CD8-positive, alpha-beta memory T cell (primary cell): ENCODE data around the gene BCO2. TPM values are rescaled to one million over a fixed set of nuclear protein-coding genes. Genes with fewer than 3 reads are reported as not detected.

Experiments
- CTCF ChIA-PET: fragments of 350-600 bp; sonication (Branson Sonifier 250); formaldehyde crosslinking; loops from one replicate; lab custom pipeline; 2021; ENCODE audit warnings: antibody characterized with exemption; lab: Charles Lee
- POLR2A ChIA-PET: fragments of 350-600 bp; sonication (Branson Sonifier 250); formaldehyde crosslinking; loops from one replicate; lab custom pipeline; 2021; ENCODE audit warnings: antibody characterized with exemption; lab: Charles Lee
- DNase-seq, 5 donors: peaks; one replicate each; pipeline versions ENCODE4 v3.0.0 to v3.0.0-alpha.2; 2020 to 2022; ENCODE audit warnings: mixed read lengths in 1 of 5
- H3K27ac ChIP-seq: one replicate; pipeline ENCODE4 v1.7.0; 2013; ENCODE audit warnings: low read depth, mild to moderate bottlenecking, low read length, moderate library complexity
- H3K27me3 ChIP-seq: 2 replicates; pipeline ENCODE4 v1.7.0; 2013; ENCODE audit warnings: low read length, mild to moderate bottlenecking; ENCODE audit not compliant: insufficient read depth, poor library complexity, severe bottlenecking
- H3K36me3 ChIP-seq: 2 replicates; pipeline ENCODE4 v1.7.0; 2013; ENCODE audit warnings: mild to moderate bottlenecking, low read length, moderate library complexity; ENCODE audit not compliant: insufficient read depth
- H3K4me1 ChIP-seq: 2 replicates; pipeline ENCODE4 v1.7.0; 2013; ENCODE audit warnings: mild to moderate bottlenecking, low read length, moderate library complexity; ENCODE audit not compliant: insufficient read depth
- H3K4me3 ChIP-seq: 2 replicates; pipeline ENCODE4 v1.7.0; 2013; ENCODE audit warnings: mild to moderate bottlenecking, low read length
- H3K9me3 ChIP-seq: 2 replicates; pipeline ENCODE4 v1.7.0; 2013; ENCODE audit warnings: mild to moderate bottlenecking, low read length
- H3K27ac Mint-ChIP-seq, 8 donors: one replicate each; pipeline ENCODE4 v1.8.0; 2020 to 2021; ENCODE audit warnings: mixed read lengths in 8 of 8, mild to moderate bottlenecking in 6 of 8, inconsistent platforms in 3 of 8, moderate library complexity in 3 of 8
- H3K27me3 Mint-ChIP-seq, 2 donors: one replicate each; pipeline ENCODE4 v1.8.0; 2020 to 2021; ENCODE audit warnings: mixed read lengths in 2 of 2, mild to moderate bottlenecking in 1 of 2, moderate library complexity in 1 of 2
- H3K36me3 Mint-ChIP-seq, 3 donors: one replicate each; pipeline ENCODE4 v1.8.0; 2020 to 2021; ENCODE audit warnings: mixed read lengths in 3 of 3, inconsistent platforms in 1 of 3, mild to moderate bottlenecking in 1 of 3
- H3K4me1 Mint-ChIP-seq, 3 donors: one replicate each; pipeline ENCODE4 v1.8.0; 2020 to 2021; ENCODE audit warnings: mixed read lengths in 3 of 3, inconsistent platforms in 1 of 3, mild to moderate bottlenecking in 1 of 3
- H3K4me3 Mint-ChIP-seq, 7 donors: one replicate each; pipeline ENCODE4 v1.8.0; 2020 to 2021; ENCODE audit warnings: mixed read lengths in 7 of 7, mild to moderate bottlenecking in 6 of 7, moderate library complexity in 4 of 7, inconsistent platforms in 2 of 7
- H3K9me3 Mint-ChIP-seq, 5 donors: one replicate each; pipeline ENCODE4 v1.8.0; 2020 to 2022; ENCODE audit warnings: mixed read lengths in 5 of 5, mild to moderate bottlenecking in 3 of 5, moderate library complexity in 2 of 5, inconsistent platforms in 1 of 5
- polyA plus RNA-seq: library from polyadenylated mRNA; unstranded; fragments of 300-500 nt; fragmentation: Illumina TruSeq; gene quantifications from one replicate; pipeline ENCODE4 v1.2.3, GENCODE V29; 2021
- total RNA-seq, 2 experiments: library from RNA; stranded (reverse); gene quantifications; one replicate each; pipeline ENCODE4 v1.2.3, GENCODE V29; 2021

Gene BCO2
- total and polyA plus RNA-seq, 3 experiments from 2014 or later = 0.17 to 1.1 (median 0.84) TPM

- Histone ChIP-seq H3K36me3 (no peaks in the 10 kb centered on the region), H3K4me1 (peaks cover 9% of the 10 kb centered on the region), H3K27ac (no peak overlapping the region), H3K27me3 (no peaks in the 10 kb centered on the region), H3K4me3 (no peak overlapping the region), H3K9me3 (no peaks in the 10 kb centered on the region)
- Mint-ChIP-seq H3K4me3 (no peak overlapping the region), H3K4me1 (peaks cover 16 to 26% (median 23%) of the 10 kb centered on the region in 3 donors), H3K36me3 (peaks cover 0 to 13% (median 0%) of the 10 kb centered on the region in 3 donors), H3K27ac (no peak overlapping the region), H3K27me3 (no peaks in the 10 kb centered on the region), H3K9me3 (no peaks in the 10 kb centered on the region)
- POLR2A ChIA-PET = no interaction called here
- no peak for DNase-seq
- CTCF ChIA-PET = interaction anchor here (0.7 to 8.4 kb wide), 3 partner anchors 41 to 332 kb away, joined by 3 to 198 read pairs (median 3); no protein-coding TSS in a partner anchor
Measured at GRCh38 chr11:112223121-112223520, 47.8 kb downstream of the BCO2 start.

DNA sequence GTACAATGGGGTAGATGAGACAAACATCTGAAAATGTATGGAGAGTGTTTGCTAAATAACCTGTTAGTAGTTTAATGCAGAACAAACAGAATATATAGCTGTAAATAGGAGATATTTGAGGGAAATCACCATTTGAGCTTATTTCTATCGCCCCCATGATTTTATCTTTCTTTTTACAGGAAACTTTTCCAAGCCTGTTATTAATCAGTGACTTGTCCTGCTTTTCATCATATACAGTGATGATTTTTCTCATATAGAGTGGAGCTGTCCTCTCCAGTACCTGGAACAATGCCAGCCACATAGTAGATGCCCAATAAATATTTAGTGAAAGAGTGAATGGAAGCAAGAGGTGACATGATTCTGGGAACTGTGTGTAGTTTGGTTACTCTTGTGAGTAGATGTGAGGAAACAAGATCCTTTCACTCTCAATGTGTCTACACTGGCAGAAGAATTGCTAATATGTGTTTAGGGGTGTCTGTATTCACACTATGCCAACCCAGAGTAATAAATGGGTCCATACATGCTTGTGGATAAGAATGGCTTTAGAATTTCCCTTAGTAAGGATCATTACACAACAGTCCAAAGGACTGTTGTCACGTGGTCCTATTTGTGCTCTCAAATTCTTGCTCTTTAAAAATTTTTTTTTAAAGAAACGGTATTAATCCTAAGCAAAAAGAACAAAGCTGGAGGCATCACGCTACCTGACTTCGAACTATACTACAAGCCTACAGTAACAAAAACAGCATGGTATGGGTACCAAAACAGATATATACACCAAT is 48.6 kb downstream of the BCO2 start:
- Mint-ChIP-seq H3K4me1 (peaks cover 18 to 34% (median 31%) of the 10 kb centered on the region in 3 donors), H3K9me3 (no peaks in the 10 kb centered on the region), H3K27me3 (no peaks in the 10 kb centered on the region), H3K36me3 (peaks cover 0 to 20% (median 2%) of the 10 kb centered on the region in 3 donors), H3K27ac (peak overlapping the region in 3 of 8 donors; percentile 89 to 98 (median 89)), H3K4me3 (peak overlapping the region in 3 of 7 donors; percentile 30 to 95 (median 58))
- Histone ChIP-seq H3K4me3 (no peak overlapping the region), H3K36me3 (no peaks in the 10 kb centered on the region), H3K4me1 (peaks cover 9% of the 10 kb centered on the region), H3K27me3 (no peaks in the 10 kb centered on the region), H3K9me3 (no peaks in the 10 kb centered on the region), H3K27ac (no peak overlapping the region)
- DNase-seq = no peak
- POLR2A ChIA-PET = no interaction called here
- CTCF ChIA-PET = interaction anchor here (0.7 to 8.4 kb wide), 3 partner anchors 40 to 331 kb away, joined by 3 to 198 read pairs (median 3); no protein-coding TSS in a partner anchor

DNA sequence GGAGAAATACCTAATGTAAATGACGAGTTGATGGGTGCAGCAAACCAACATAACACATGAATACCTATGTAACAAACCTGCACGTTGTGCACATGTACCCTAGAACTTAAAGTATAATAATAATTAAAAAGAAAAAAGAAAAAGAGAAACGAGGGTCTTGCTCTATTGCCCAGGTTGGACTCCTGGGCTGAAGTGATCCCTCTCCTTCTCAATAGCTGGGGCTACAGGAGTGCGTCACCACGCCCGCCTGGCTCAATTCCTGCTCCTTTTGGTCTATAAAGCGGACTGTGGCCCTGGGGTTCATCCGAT is 50.4 kb downstream of the BCO2 start:
- POLR2A ChIA-PET = interaction anchor here (0.5 to 1.0 kb wide), 2 partner anchors 139 to 363 kb away, joined by 3 to 4 read pairs; partner anchors contain the start of genes SDHD and TIMM8B
- Mint-ChIP-seq H3K27ac (peak overlapping the region; percentile 98 to 99 (median 99)), H3K9me3 (no peaks in the 10 kb centered on the region), H3K4me1 (peaks cover 16 to 29% (median 28%) of the 10 kb centered on the region in 3 donors), H3K36me3 (peaks cover 0 to 36% (median 10%) of the 10 kb centered on the region in 3 donors), H3K27me3 (no peaks in the 10 kb centered on the region), H3K4me3 (peak overlapping the region; percentile 93 to 98 (median 95))
- Histone ChIP-seq H3K4me1 (peaks cover 9% of the 10 kb centered on the region), H3K9me3 (no peaks in the 10 kb centered on the region), H3K4me3 (peak overlapping the region; percentile 97), H3K36me3 (peaks cover 8% of the 10 kb centered on the region), H3K27me3 (no peaks in the 10 kb centered on the region), H3K27ac (peak overlapping the region; percentile 96)
- no peak for DNase-seq
- CTCF ChIA-PET = interaction anchor here (0.8 to 3.5 kb wide), 2 partner anchors 45 to 56 kb away, joined by 3 to 38 read pairs; no protein-coding TSS in a partner anchor

GRCh38 chr11:112226062-112226830 is 50.9 kb downstream of the BCO2 start, which contains the start of gene PTS:
Gene PTS, plus strand, starts transcription at chr11:112226428. Its CDS starts 16 bp downstream, at chr11:112226444.
- Mint-ChIP-seq H3K27me3 (no peaks in the 10 kb centered on the region), H3K4me3 (peak within 1 kb of the TSS; percentile 93 to 98 (median 95)), H3K36me3 (peaks cover 0 to 41% (median 13%) of the 10 kb centered on the region in 3 donors), H3K27ac (peak within 1 kb of the TSS; percentile 98 to 99 (median 99)), H3K9me3 (no peaks in the 10 kb centered on the region), H3K4me1 (peaks cover 16 to 29% (median 28%) of the 10 kb centered on the region in 3 donors)
- H3K4me3 ChIP-seq = peak within 1 kb of the TSS; percentile 97
- H3K27me3 ChIP-seq = no peaks in the 10 kb centered on the region
- peaks cover 14% of the 10 kb centered on the region for H3K36me3 ChIP-seq
- DNase-seq = peak; percentile 73 to 91 (median 88)
- ChIA-PET POLR2A (interaction anchor here (0.5 to 1.0 kb wide), 6 partner anchors 54 to 363 kb away, joined by 3 to 5 read pairs (median 4); partner anchors contain the start of genes SDHD and TIMM8B), CTCF (interaction anchor here (0.8 to 3.5 kb wide), 3 partner anchors 45 to 56 kb away, joined by 3 to 38 read pairs (median 3); no protein-coding TSS in a partner anchor)
- peaks cover 9% of the 10 kb centered on the region for H3K4me1 ChIP-seq
- peak within 1 kb of the TSS; percentile 96 for H3K27ac ChIP-seq
- H3K9me3 ChIP-seq = no peaks in the 10 kb centered on the region

GRCh38 chr11:112226831-112227401 is 51.6 kb downstream of the BCO2 start:
- peak overlapping the region; percentile 96 for H3K27ac ChIP-seq
- peaks cover 16 to 29% (median 28%) of the 10 kb centered on the region in 3 donors for H3K4me1 Mint-ChIP-seq
- ChIA-PET POLR2A (interaction anchor here (0.6 to 1.0 kb wide), 4 partner anchors 53 to 300 kb away, joined by 3 to 5 read pairs (median 4); no protein-coding TSS in a partner anchor), CTCF (interaction anchor here (0.8 to 3.5 kb wide), 3 partner anchors 44 to 55 kb away, joined by 3 to 38 read pairs (median 3); no protein-coding TSS in a partner anchor)
- H3K4me3 Mint-ChIP-seq = peak overlapping the region; percentile 93 to 98 (median 95)
- no peak for DNase-seq
- peaks cover 0 to 46% (median 13%) of the 10 kb centered on the region in 3 donors for H3K36me3 Mint-ChIP-seq
- H3K9me3 ChIP-seq = no peaks in the 10 kb centered on the region
- no peaks in the 10 kb centered on the region for H3K27me3 Mint-ChIP-seq
- peak overlapping the region; percentile 97 for H3K4me3 ChIP-seq
- H3K27ac Mint-ChIP-seq = peak overlapping the region; percentile 98 to 99 (median 99)
- peaks cover 16% of the 10 kb centered on the region for H3K36me3 ChIP-seq
- H3K27me3 ChIP-seq = no peaks in the 10 kb centered on the region
- no peaks in the 10 kb centered on the region for H3K9me3 Mint-ChIP-seq
- H3K4me1 ChIP-seq = peaks cover 9% of the 10 kb centered on the region

DNA sequence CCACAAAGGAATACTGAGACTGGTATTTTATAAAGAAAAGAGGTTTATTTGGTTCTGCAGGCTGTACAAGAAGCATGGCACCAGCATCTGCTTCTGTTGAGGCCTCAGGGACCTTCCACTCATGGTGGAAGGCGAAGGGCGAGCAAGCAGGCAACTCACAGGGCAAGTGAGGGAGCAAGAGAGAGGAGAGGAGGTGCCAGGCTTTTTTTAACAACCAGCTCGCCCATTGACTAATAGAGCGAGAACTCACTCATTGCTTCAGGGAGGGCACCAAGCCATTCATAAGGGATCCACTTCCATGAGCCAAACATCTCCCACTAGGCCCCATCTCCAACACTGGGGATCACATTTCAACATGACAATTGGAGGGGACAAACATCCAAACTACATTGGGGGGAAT is 52.2 kb downstream of the BCO2 start:
- Mint-ChIP-seq H3K27ac (peak overlapping the region in 7 of 8 donors; percentile 95 to 99 (median 99)), H3K27me3 (no peaks in the 10 kb centered on the region), H3K36me3 (peaks cover 0 to 51% (median 15%) of the 10 kb centered on the region in 3 donors), H3K4me3 (peak overlapping the region; percentile 93 to 98 (median 95)), H3K4me1 (peaks cover 16 to 29% (median 28%) of the 10 kb centered on the region in 3 donors), H3K9me3 (no peaks in the 10 kb centered on the region)
- H3K27ac ChIP-seq = no peak overlapping the region
- no peak for DNase-seq
- ChIA-PET POLR2A (no interaction called here), CTCF (interaction anchor here (3.5 kb wide), 1 partner anchor 55 kb away, joined by 38 read pairs; no protein-coding TSS in a partner anchor)
- no peaks in the 10 kb centered on the region for H3K27me3 ChIP-seq
- H3K9me3 ChIP-seq = no peaks in the 10 kb centered on the region
- peak overlapping the region; percentile 97 for H3K4me3 ChIP-seq
- H3K36me3 ChIP-seq = peaks cover 16% of the 10 kb centered on the region
- H3K4me1 ChIP-seq = peaks cover 9% of the 10 kb centered on the region

DNA sequence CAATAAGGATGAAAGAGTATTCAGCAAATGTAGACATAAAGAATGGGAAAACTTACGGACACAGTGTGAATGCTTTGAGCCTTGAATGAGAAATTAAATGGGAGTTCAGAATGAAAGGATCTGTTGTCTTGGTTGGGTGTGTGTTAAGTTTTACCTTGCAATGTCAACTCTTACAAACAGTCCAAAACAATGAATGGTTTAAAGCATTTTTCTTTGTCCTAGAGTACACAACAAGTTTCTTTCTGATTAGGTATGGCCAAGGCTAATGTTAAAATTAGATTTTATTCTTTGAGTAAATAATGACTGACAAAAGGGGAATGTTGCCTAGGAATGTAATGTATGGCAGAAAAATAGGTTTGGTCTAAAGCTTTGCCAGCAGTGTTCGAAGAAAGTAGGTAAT is 53.4 kb downstream of the BCO2 start:
- Mint-ChIP-seq H3K4me1 (peaks cover 16 to 29% (median 28%) of the 10 kb centered on the region in 3 donors), H3K27me3 (no peaks in the 10 kb centered on the region), H3K4me3 (peak overlapping the region in 1 of 7 donors; percentile 31), H3K9me3 (no peaks in the 10 kb centered on the region), H3K27ac (peak overlapping the region in 1 of 8 donors; percentile 98), H3K36me3 (peaks cover 0 to 58% (median 15%) of the 10 kb centered on the region in 3 donors)
- Histone ChIP-seq H3K27ac (no peak overlapping the region), H3K4me3 (no peak overlapping the region), H3K36me3 (peaks cover 16% of the 10 kb centered on the region), H3K27me3 (no peaks in the 10 kb centered on the region), H3K4me1 (peaks cover 9% of the 10 kb centered on the region), H3K9me3 (no peaks in the 10 kb centered on the region)
- ChIA-PET POLR2A (no interaction called here), CTCF (interaction anchor here (1.0 to 3.5 kb wide), 2 partner anchors 9 to 53 kb away, joined by 3 to 38 read pairs; no protein-coding TSS in a partner anchor)
- no peak for DNase-seq
